ENCODE data around the gene PADI6. TPM values are rescaled to one million over a fixed set of nuclear protein-coding genes. Genes with fewer than 3 reads are reported as not detected.

The PADI6 gene
- total and polyA plus RNA-seq, 2 of the 8 experiments (the other 6 are each of a cell fraction or from before 2014, with no cell fraction given) = not detected

- Histone ChIP-seq H3K79me1 (ENCODE audit: low read depth, low read length) (no peaks in the 10 kb centered on the region), H3K14ac (ENCODE audit: insufficient read length) (no peak overlapping the region), H4K8ac (ENCODE audit: extremely low read depth, insufficient read depth, low read length) (no peak overlapping the region), H4K20me1 (replicated peaks in 1 of 2; ENCODE audit: control insufficient read depth in 1 of 2, insufficient read depth in 2 of 2, low read length in 2 of 2) (peaks cover 0 to 2% of the 10 kb centered on the region in 2 experiments), H3K4me3 (ENCODE audit: extremely low read depth in 1 of 4, insufficient read depth in 2 of 4, low read depth in 3 of 4, low read length in 4 of 4) (no peak overlapping the region), H3K36me3 (ENCODE audit: control insufficient read depth in 2 of 4, insufficient read depth in 4 of 4, low read length in 3 of 4) (no peaks in the 10 kb centered on the region), H3K27me3 (replicated peaks in 1 of 4; ENCODE audit: control insufficient read depth in 3 of 4, extremely low read depth in 1 of 4, insufficient read depth in 3 of 4, low read length in 3 of 4) (no peaks in the 10 kb centered on the region), H3K23me2 (ENCODE audit: low read depth, low read length) (no peaks in the 10 kb centered on the region), H3K9ac (replicated peaks in 1 of 4; ENCODE audit: extremely low read depth in 1 of 4, low read depth in 3 of 4, low read length in 3 of 4) (no peak overlapping the region), H3K23ac (ENCODE audit: insufficient read length) (no peak overlapping the region), H2BK120ac (replicated peaks; ENCODE audit: low read depth, low read length) (no peak overlapping the region), H3K18ac (ENCODE audit: extremely low read depth, low read length) (no peak overlapping the region), H3K56ac (replicated peaks; ENCODE audit: insufficient read length, low read depth, low read length) (no peak overlapping the region), H2BK15ac (ENCODE audit: low read length) (0 out of 2 replicates have a peak overlapping the region, but pooled peaks have one; percentile 16), H2AFZ (ENCODE audit: low read length) (no peak overlapping the region), H3K4me1 (replicated peaks in 1 of 4; ENCODE audit: control insufficient read depth in 3 of 4, insufficient read depth in 4 of 4, low read length in 3 of 4) (peaks cover 0 to 5% (median 1%) of the 10 kb centered on the region in 4 experiments; a peak in 1 of 7 replicates), H2BK5ac (ENCODE audit: low read depth, low read length) (no peak overlapping the region), H4K5ac (ENCODE audit: insufficient read length, low read depth, low read length) (no peak overlapping the region), H4K91ac (replicated peaks; ENCODE audit: insufficient read length, low read length) (no peak overlapping the region), H3K79me2 (ENCODE audit: control insufficient read depth in 1 of 2, insufficient read depth in 2 of 2, low read length in 2 of 2) (no peaks in the 10 kb centered on the region), H2AK5ac (ENCODE audit: low read depth, low read length) (no peak overlapping the region; the same call in 1 of the 2 replicates), H2BK20ac (ENCODE audit: low read length) (no peak overlapping the region; the same call in 1 of the 2 replicates), H2BK12ac (ENCODE audit: low read depth, low read length) (0 out of 2 replicates have a peak overlapping the region, but pooled peaks have one; percentile 39), H3K4me2 (ENCODE audit: insufficient read depth in 1 of 2, low read depth in 2 of 2, low read length in 2 of 2) (no peak overlapping the region), H3K27ac (ENCODE audit: low read depth, low read length) (no peak overlapping the region), H3K9me3 (ENCODE audit: insufficient read depth in 2 of 2, low read depth in 1 of 2, low read length in 1 of 2) (no peaks in the 10 kb centered on the region), H3K4ac (replicated peaks; ENCODE audit: insufficient read length, low read depth, low read length) (no peak overlapping the region)
- CTCF ChIA-PET (ENCODE audit: partially characterized antibody) = no interaction called here
- POLR2A ChIA-PET (ENCODE audit: partially characterized antibody) = no interaction called here
- WGBS, 2 experiments (ENCODE audit: extremely low coverage in 1 of 2, insufficient coverage in 1 of 2, insufficient read length in 1 of 2, insufficient replicate concordance in 2 of 2, low coverage in 1 of 2, low lambda C conversion rate in 2 of 2, missing lambda C conversion rate in 1 of 2) = 87% methylated on average over 8 of the region's 8 CpGs; no CpG with 5 or more reads in 1 of the 2 experiments
- TF ChIP-seq CTBP2 (IDR thresholded peaks at IDR 0.05; ENCODE audit: borderline replicate concordance, insufficient read depth, insufficient read length, low read length) (no peak), SP4 (IDR thresholded peaks at IDR 0.05; ENCODE audit: low read length) (no peak), RFX5 (IDR thresholded peaks at IDR 0.05; ENCODE audit: borderline replicate concordance, low read depth, low read length) (no peak), SIN3A (conservative IDR thresholded peaks at IDR 0.05 in 1 of 2, IDR thresholded peaks at IDR 0.05 in 1 of 2; ENCODE audit: low read depth in 1 of 2, low read length in 2 of 2) (no peak)
- no peak for DNase-seq (ENCODE audit: low read depth in 1 of 2, low spot score in 2 of 2)
- FAIRE-seq = no peak
These were observed 19.5 kb upstream of the PADI6 start for GRCh38 chr1:17352419-17352909.
